HepG2 (cell line): ENCODE data around the gene RGP1. TPM values are rescaled to one million over a fixed set of nuclear protein-coding genes. Genes with fewer than 3 reads are reported as not detected.

ENCODE experiments used
- ATF6 ChIP-seq: sonication (generic); formaldehyde crosslinking; conservative IDR thresholded peaks from 2 replicates; pipeline ENCODE4 v1.4.0; 2020; ENCODE audit warnings: missing genetic modification reagents
- FOXO1 ChIP-seq: sonication (generic); formaldehyde crosslinking; IDR thresholded peaks from 2 replicates; pipeline ENCODE4 v1.4.0; 2020; ENCODE audit warnings: missing genetic modification reagents
- FOXP1 ChIP-seq, 2 experiments: fragments of 450-650 bp in 1 of 2; IDR thresholded peaks; 2 replicates each; pipeline ENCODE4 v1.6.1; 2017 to 2018; ENCODE audit warnings: antibody characterized with exemption in 1 of 2
- HMG20B ChIP-seq: conservative IDR thresholded peaks from 2 replicates; pipeline ENCODE4 v1.6.1; 2016; ENCODE audit warnings: missing genetic modification reagents, missing compliant biosample characterization
- IKZF5 ChIP-seq: IDR thresholded peaks from 2 replicates; pipeline ENCODE4 v1.6.1; 2018; ENCODE audit warnings: missing genetic modification reagents, mild to moderate bottlenecking, missing compliant biosample characterization
- MBD4 ChIP-seq: IDR thresholded peaks from 2 replicates; pipeline ENCODE4 v1.6.1; 2012; ENCODE audit warnings: low read length, inconsistent platforms, borderline replicate concordance
- NONO ChIP-seq, 2 experiments: fragments of 450-650 bp in 1 of 2; sonication (generic) in 1 of 2; formaldehyde crosslinking in 1 of 2; IDR thresholded peaks in 1 of 2; conservative IDR thresholded peaks in 1 of 2; 2 replicates each; pipeline versions ENCODE4 v1.6.1 to v1.8.0; 2017 to 2022; ENCODE audit warnings: mild to moderate bottlenecking in 1 of 2, missing genetic modification reagents in 1 of 2, moderate library complexity in 1 of 2
- PAXIP1 ChIP-seq: sonication (generic); formaldehyde crosslinking; conservative IDR thresholded peaks from 2 replicates; pipeline ENCODE4 v1.4.0; 2020; ENCODE audit warnings: mild to moderate bottlenecking, missing genetic modification reagents, moderate library complexity
- POLR2A ChIP-seq, 2 experiments: IDR thresholded peaks; 2 replicates each; pipeline ENCODE4 v1.6.1; 2011; ENCODE audit warnings: low read depth in 2 of 2, low read length in 2 of 2, mild to moderate bottlenecking in 1 of 2, moderate library complexity in 1 of 2; ENCODE audit not compliant: insufficient read depth in 1 of 2
- RARA ChIP-seq: IDR thresholded peaks from 2 replicates; pipeline ENCODE4 v1.6.1; 2016; ENCODE audit warnings: missing genetic modification reagents, missing compliant biosample characterization
- SNAPC5 ChIP-seq: sonication (generic); formaldehyde crosslinking; IDR thresholded peaks from 2 replicates; pipeline ENCODE4 v1.8.1; 2023; ENCODE audit warnings: mild to moderate bottlenecking, missing genetic modification reagents, borderline replicate concordance
- SUZ12 ChIP-seq: fragments of 150-350 bp; IDR thresholded peaks from 2 replicates; pipeline ENCODE4 v1.6.1; 2014; ENCODE audit warnings: low read depth, low read length
- TEAD3 ChIP-seq: optimal IDR thresholded peaks from 2 replicates; pipeline ENCODE3; 2016; ENCODE audit warnings: borderline replicate concordance
- ZBTB21 ChIP-seq: sonication (generic); formaldehyde crosslinking; IDR thresholded peaks from 2 replicates; pipeline ENCODE4 v1.4.0; 2020; ENCODE audit warnings: missing genetic modification reagents
- ZC3H13 ChIP-seq: sonication (generic); formaldehyde crosslinking; IDR thresholded peaks from 2 replicates; pipeline ENCODE4 v1.8.1; 2023; ENCODE audit warnings: mild to moderate bottlenecking, missing genetic modification reagents, moderate library complexity
- ZNF230 ChIP-seq: sonication (generic); formaldehyde crosslinking; IDR thresholded peaks from 2 replicates; pipeline ENCODE4 v1.4.0; 2020; ENCODE audit warnings: mild to moderate bottlenecking, missing genetic modification reagents
- ZNF430 ChIP-seq: sonication (generic); formaldehyde crosslinking; IDR thresholded peaks from 2 replicates; pipeline ENCODE4 v1.9.0; 2021; ENCODE audit warnings: mild to moderate bottlenecking, missing genetic modification reagents
- ZNF550 ChIP-seq: sonication (generic); formaldehyde crosslinking; IDR thresholded peaks from 2 replicates; pipeline ENCODE4 v1.4.0; 2020; ENCODE audit warnings: mild to moderate bottlenecking, missing genetic modification reagents, borderline replicate concordance
- ZNF607 ChIP-seq: sonication (generic); formaldehyde crosslinking; IDR thresholded peaks from 2 replicates; pipeline ENCODE4 v1.5.1; 2020; ENCODE audit warnings: missing genetic modification reagents, mild to moderate bottlenecking, borderline replicate concordance
- ZNF614 ChIP-seq: IDR thresholded peaks from 2 replicates; pipeline ENCODE4 v1.6.1; 2018; ENCODE audit warnings: missing biosample characterization, missing genetic modification reagents, inconsistent platforms, borderline replicate concordance
- ZNF615 ChIP-seq: sonication (generic); formaldehyde crosslinking; IDR thresholded peaks from 2 replicates; pipeline ENCODE4 v1.5.0; 2020; ENCODE audit warnings: mild to moderate bottlenecking, missing genetic modification reagents, borderline replicate concordance
- ZNF709 ChIP-seq: sonication (generic); formaldehyde crosslinking; IDR thresholded peaks from 2 replicates; pipeline ENCODE4 v1.5.0; 2020; ENCODE audit warnings: mild to moderate bottlenecking, missing genetic modification reagents
- ZNF75D ChIP-seq: sonication (generic); formaldehyde crosslinking; IDR thresholded peaks from 2 replicates; pipeline ENCODE4 v1.8.1; 2023; ENCODE audit warnings: missing genetic modification reagents, mild to moderate bottlenecking, borderline replicate concordance
- polyA plus RNA-seq, 8 experiments: library from polyadenylated mRNA; depleted of rRNA in 3 of 8; stranded (reverse) in 7 of 8; unstranded in 1 of 8; fragments of >200 nt; fragmentation: Illumina TruSeq in 4 of 8; extraction: Trizol in 4 of 8; gene quantifications; 2 replicates each; pipeline versions ENCODE4 v1.2.1 to v1.2.3, GENCODE V29; 2011 to 2016; ENCODE audit warnings: low read depth in 4 of 8, missing spikeins in 1 of 8, mixed read lengths in 1 of 8; ENCODE audit not compliant: insufficient read depth in 1 of 8
- total RNA-seq, 5 experiments: library from RNA; depleted of rRNA; stranded (reverse); fragments of >200 nt; fragmentation: Illumina TruSeq; extraction: Trizol; gene quantifications; 2 replicates each; pipeline ENCODE4 v1.2.3, GENCODE V29; 2016; ENCODE audit warnings: low read depth in 1 of 5

The RGP1 gene
- total and polyA plus RNA-seq, 2 of the 13 experiments (the other 11 are each of a cell fraction or from before 2014, with no cell fraction given), result 12.7 to 21.0 TPM

GRCh38 chr9:35728041-35728971 is 20.8 kb upstream of the RGP1 start (continued):
- peak; percentile 61 for TF ChIP-seq PAXIP1
- no peak for TF ChIP-seq ZNF550 (CRISPR knock-in tag)
- peak; percentile 51; the same call in 1 of the 2 replicates for TF ChIP-seq RARA (CRISPR knock-in tag)
- TF ChIP-seq ZC3H13, result no peak
- TF ChIP-seq ZNF607 (CRISPR knock-in tag), result no peak
- peak in 1 of 2 experiments; percentile 54; a peak in 2 of 4 replicates for TF ChIP-seq POLR2A (IDR thresholded peaks at IDR 0.05; ENCODE audit: insufficient read depth in 1 of 2, low read depth in 2 of 2, low read length in 2 of 2)
- TF ChIP-seq ZBTB21, result 0 out of 2 replicates have a peak, but pooled peaks have one; percentile 6
- no peak for TF ChIP-seq NONO (IDR thresholded peaks at IDR 0.05)
- TF ChIP-seq NONO (CRISPR knock-in tag; conservative IDR thresholded peaks at IDR 0.05), result 0 out of 2 replicates have a peak, but pooled peaks have one; percentile 36
- TF ChIP-seq TEAD3, result peak; percentile 99
- no peak for TF ChIP-seq ZNF430
- TF ChIP-seq SUZ12, result no peak
- TF ChIP-seq FOXP1 (IDR thresholded peaks at IDR 0.05), result no peak
- TF ChIP-seq FOXP1 (CRISPR knock-in tag; IDR thresholded peaks at IDR 0.05), result 0 out of 2 replicates have a peak, but pooled peaks have one; percentile 11
- TF ChIP-seq HMG20B (CRISPR knock-in tag), result 0 out of 2 replicates have a peak, but pooled peaks have one; percentile 14
- no peak for TF ChIP-seq FOXO1 (CRISPR knock-in tag)
- TF ChIP-seq IKZF5, result 0 out of 2 replicates have a peak, but pooled peaks have one; percentile 74
- no peak for TF ChIP-seq ZNF615 (CRISPR knock-in tag)
- TF ChIP-seq ATF6 (CRISPR knock-in tag), result no peak
- no peak for TF ChIP-seq MBD4
- no peak for TF ChIP-seq SNAPC5 (CRISPR knock-in tag)
- 0 out of 2 replicates have a peak, but pooled peaks have one; percentile 23 for TF ChIP-seq ZNF614 (CRISPR knock-in tag)
- no peak for TF ChIP-seq ZNF230 (CRISPR knock-in tag)
- TF ChIP-seq ZNF75D, result no peak
- no peak for TF ChIP-seq ZNF709 (CRISPR knock-in tag)
